ENCODE data around the gene BIRC6.

GRCh38 chr2:32452338-32453064 lies 95.7 kb downstream of the BIRC6 start:
- TF ChIP-seq CTCF (conservative IDR thresholded peaks at IDR 0.05; ENCODE audit: low read length) (no peak), EZH2phosphoT487 (IDR thresholded peaks at IDR 0.05; ENCODE audit: borderline replicate concordance) (no peak)
